Measurements from ENCODE around the gene KCNC4.
A peak's percentile ranks its signal among the peaks of the same experiment; 100 is the strongest.

The KCNC4 gene

GRCh38 chr1:110209715-110210603, at the start of gene KCNC4:
KCNC4 (plus strand) TSS chr1:110210314; CDS start chr1:110211500, 1,186 bp downstream.
- peak; percentile 93 for DNase-seq

- no peak for DNase-seq
Observed at GRCh38 chr1:110160538-110161100, 49.5 kb upstream of the KCNC4 start.

DNA sequence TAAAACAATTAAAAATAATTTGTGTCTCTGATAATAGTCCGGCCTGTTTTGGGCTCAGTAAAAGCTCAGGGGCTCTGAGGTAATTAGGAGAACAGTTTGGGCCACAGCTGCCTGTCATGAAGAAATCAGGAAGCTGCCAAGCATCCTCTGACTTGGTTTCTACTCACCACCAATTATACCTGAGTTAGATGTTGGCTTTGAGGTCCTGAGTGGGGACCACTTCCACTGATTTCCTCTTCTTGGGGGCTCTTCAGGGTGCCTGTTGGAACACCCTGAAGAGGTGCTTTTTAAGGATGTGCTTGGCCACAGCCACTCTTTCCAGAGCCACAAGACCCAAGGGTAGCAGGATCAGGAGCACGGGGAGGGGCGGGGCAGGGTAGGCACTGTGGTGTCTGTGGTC, 48.9 kb upstream of the KCNC4 start:
- DNase-seq, result no peak

- DNase-seq, result no peak
Observed at GRCh38 chr1:110161849-110162248, 48.3 kb upstream of the KCNC4 start.

DNA sequence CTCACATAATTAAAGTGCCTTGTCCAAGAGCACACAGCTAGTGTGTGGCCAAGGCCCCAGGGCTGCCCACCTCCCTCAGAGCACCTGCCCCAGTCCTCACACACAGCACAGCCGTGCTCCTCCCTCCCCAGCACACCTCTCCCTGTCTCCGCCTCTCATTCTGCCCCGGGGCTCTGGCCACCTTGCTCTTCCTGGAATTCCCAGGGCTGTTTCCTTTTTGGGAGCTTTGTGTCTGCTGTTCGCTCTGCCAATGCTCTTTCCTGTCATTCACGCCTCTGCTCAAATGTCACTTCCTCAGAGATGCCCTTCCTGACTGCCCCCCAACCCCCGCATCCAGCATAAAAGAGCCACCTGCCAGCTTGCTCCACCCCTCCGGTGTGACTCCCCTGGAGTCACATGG, 46.5 kb upstream of the KCNC4 start:
- no peak for DNase-seq

DNA sequence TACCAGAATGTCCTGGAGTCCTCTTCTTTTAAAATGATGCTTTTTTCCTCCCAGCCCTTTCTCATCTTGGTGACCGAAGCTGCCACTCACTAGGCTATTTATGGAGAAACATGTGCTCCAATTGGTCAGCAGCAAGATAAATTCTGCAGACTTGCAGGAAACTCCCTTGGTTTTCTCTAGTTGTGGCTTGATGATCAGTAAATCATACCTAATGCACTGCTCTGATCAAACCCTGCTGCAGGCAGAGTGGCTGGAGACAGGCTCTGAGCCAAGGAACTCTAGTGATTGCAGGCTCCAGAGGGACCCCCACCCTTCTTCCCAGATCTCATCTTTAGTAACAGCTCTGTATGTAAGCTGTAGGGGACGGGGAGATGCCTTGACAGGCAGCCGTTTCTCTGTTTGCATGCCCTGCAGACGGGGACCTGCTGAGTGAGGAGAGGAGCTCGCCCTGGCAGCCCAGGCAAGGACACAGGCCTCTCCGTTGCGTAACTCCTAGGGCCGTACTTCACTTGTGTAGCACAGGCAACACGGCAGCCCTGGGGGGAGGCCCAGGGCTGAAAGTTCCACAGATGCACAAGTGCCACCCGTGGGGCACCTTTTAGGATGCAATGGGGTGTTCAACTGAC, 45.3 kb upstream of the KCNC4 start:
- DNase-seq, result no peak

- no peak for DNase-seq
Observed at GRCh38 chr1:110165761-110166231, 44.3 kb upstream of the KCNC4 start.

DNA sequence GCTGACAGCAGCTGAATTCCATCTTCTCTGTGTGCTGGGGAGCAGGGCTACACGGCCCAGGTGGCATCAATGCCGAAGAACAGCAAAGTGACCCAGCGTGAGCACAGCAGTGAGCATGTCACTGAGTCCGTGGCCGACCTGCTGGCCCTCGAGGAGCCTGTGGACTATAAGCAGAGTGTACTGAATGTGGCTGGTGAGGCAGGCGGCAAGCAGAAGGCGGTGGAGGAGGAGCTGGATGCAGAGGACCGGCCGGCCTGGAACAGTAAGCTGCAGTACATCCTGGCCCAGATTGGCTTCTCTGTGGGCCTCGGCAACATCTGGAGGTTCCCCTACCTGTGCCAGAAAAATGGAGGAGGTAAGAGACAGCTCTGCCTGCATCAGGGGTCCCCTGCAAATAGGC, 43.3 kb upstream of the KCNC4 start:
- no peak for DNase-seq

GRCh38 chr1:110170766-110171733, 39.1 kb upstream of the KCNC4 start:
- DNase-seq, result no peak

DNA sequence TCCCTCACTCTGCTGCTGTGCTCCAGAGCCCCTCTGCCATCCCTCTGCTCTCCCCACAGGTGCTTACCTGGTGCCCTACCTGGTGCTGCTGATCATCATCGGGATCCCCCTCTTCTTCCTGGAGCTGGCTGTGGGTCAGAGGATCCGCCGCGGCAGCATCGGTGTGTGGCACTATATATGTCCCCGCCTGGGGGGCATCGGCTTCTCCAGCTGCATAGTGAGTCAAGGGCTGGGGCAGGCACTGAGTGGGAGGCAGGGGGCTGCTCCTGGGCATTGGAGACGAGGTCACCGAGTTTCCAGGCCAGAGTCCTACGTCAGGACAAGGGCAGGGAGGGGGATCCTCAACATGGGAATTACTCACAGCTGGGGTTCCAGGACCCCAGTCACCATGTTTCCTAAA, 38.1 kb upstream of the KCNC4 start:
- no peak for DNase-seq

DNA sequence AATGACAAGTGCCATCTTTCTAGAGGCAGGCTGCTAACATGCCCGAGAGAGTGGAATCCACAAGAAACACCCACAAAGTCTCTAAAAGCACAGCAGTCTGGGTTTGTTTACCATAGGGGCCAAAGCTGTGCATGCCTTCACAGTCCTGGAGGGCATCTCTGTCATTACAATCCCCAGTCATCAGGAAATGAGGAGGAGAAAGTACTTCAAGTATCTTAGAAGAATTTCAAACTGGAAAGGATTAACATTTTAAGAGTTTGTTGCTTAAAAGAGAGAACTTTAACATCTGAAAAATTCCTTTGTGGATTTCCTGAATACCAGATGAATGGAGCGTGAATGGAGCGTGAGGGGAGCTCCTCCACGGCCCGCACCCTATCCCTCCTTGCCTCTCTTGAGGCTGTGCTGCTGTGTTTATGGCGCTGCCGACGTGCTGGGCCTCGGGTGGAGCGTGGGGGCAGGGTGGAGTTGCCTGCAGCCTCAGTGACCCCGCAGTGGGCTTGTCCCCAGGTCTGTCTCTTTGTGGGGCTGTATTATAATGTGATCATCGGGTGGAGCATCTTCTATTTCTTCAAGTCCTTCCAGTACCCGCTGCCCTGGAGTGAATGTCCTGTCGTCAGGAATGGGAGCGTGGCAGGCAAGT, 36.5 kb upstream of the KCNC4 start:
- no peak for DNase-seq

GRCh38 chr1:110174961-110175360, 35.2 kb upstream of the KCNC4 start:
- no peak for DNase-seq

GRCh38 chr1:110176299-110176956, 33.7 kb upstream of the KCNC4 start:
- no peak for DNase-seq

GRCh38 chr1:110177775-110178174, 32.3 kb upstream of the KCNC4 start:
- no peak for DNase-seq

DNA sequence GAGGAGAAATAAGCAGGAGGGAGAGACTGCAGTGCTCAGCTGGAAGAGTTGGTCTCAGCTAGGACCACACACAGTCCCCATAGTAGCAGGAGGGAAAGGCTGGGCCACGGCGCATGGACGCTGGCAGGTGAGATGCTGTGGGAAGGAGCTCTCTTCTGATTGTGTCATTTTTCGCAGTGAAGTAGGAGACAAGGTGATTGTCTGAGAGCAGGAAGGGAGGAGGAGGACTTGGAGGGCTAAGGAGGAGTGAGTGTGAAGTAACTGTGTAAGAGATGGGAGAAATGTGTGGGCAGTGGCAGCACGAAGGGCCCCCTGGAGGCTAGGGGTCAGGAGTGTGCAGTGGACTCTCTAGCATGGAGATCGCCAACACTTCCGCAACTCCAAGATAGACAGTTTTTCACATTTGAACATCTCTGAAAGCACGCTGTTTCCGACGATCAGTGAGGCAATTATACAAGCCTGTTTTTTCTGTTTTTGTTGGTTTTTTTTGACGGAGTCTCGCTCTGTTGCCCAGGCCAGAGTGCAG, 26.4 kb upstream of the KCNC4 start:
- no peak for DNase-seq

DNA sequence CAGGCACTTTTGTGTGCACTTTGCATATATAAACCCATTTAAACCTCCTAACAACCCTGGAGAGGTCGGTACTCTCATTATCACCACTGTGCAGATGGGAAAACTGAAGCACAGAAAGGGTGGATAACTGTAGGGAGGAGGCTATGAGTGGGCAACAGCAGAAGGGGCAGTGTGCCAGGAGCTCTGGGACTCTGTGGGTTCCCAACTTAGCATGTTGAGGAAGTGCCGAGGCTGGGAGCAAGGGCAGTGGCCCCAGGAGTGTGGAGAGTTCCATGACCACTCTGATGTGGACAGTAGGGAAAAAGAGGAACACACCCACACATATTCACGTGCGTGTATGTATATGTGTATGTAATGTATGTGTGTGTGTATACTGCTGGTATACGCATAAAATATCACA, 25.7 kb upstream of the KCNC4 start:
- no peak for DNase-seq

DNA sequence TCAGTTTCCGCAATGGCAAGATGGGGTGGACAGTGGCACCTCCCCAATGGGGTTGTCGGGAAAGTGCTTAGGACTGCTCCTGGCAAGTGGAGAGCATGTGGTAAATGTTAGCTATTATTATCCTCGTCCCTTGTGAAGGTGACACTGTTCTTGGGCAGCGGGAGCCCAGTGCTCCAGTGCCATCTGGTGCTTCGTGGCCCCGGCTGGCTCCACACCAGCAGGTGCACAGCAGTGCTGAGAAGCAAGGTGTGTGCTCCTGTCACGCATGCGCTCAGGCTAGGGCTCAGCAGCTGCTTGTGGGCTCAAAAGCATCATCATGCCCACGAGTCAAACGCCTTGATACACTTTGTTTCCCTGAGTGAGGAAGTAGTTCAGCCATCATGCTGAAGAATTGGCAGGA, 24.9 kb upstream of the KCNC4 start:
- no peak for DNase-seq

- no peak for DNase-seq
Observed at GRCh38 chr1:110186558-110186957, 23.6 kb upstream of the KCNC4 start.

- no peak for DNase-seq
Observed at GRCh38 chr1:110187139-110187890, 22.8 kb upstream of the KCNC4 start.

DNA sequence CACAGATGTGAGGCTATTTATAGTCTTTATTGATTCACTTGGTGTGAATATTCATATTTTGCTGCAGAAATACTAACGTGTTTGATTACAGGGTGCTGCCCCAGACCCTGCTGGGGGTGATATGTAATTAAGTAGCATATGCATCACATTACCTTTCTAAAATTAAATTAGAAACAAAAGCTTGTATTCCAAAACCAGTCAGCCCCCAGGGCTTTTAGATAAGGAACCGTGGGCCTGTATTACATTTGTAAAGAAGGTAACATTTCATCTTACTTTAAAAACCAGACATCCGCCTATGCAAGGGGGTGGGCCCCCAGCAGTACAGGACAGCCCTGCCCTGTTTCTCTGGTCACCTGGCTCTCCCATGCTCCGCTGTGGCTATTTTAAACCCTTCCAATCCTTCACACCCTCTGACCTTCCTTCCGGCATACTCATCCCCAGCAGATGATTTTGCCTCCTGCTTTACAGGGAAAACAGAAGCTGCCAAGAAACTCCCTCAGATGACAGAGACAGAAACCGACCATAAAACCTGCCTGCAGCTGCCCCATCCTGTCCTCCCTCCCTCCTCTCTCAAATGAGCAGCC, 22.0 kb upstream of the KCNC4 start:
- DNase-seq, result no peak

All from stimulated activated CD4-positive, alpha-beta T cell treated with anti-CD3 and anti-CD28 coated beads, Interleukin-15, amount 100 ng/mL, for 24 hours (primary cell).